ENCODE data around the gene ABTB2.

ABTB2 gene

DNA sequence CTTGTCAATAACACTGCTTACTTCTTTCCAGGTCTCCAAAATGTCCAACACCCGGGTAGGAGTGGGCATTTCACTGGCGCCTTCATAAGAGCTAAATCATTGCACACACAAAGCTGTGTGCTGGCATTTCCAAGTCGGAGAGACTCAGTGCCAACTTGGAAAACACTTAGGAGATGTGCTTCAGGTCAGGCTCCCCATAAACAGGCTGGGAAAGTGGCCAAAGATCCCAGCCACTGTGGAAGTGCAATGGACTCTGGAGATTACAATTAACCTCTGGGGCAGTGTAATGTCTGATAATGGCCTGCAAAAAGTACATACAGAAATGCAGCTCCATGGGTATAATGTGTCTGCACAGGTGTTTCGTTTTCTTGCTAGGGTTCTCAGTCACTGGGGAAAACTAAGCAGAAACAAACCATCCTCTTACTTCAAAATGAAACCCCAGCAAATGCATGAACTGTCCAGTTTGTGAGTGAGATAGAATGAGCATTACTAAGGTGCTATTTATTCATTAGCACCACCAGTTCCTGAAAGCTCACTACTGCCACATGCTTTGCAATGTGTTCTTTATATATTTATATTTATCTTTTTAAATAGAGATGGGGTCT, 79.0 kb downstream of the ABTB2 start:
- no peak for DNase-seq

DNA sequence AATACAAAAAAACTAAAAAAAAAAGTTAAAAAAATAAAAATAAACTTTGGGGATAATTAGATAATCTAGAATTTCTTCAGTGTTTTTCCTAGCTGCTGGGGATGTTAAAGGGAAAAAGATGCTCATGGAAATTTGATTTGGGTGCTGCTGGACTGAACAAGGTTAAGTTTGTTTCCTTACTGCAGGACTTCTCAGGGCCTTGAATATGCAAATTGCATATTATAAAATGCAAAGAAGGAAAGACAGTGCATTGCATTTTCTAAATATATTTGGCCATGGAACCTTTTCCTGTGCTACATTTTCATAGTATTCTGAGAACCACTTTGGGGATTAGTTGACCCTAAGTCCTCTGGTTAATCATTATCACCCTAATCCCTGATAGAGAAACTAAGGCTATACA, 79.6 kb downstream of the ABTB2 start:
- DNase-seq: no peak

DNA sequence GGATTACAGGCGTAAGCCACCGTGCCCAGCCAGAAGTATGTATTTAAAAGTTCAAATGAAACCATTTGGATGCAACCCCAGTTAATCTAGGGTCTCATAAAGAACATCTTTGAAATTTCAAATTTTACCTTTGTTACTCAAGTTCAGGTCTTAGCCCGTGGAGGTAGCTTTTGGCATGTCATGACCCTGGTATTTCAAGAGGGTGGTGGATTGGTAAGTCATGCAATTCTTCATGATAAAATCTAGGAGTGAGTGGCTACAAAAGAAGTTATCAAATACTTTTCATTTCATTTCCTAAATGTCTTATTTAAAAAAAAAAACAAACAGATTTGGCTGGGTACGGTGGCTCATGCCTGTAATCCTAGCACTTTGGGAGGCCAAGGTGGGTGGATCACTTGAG, 80.6 kb downstream of the ABTB2 start:
- DNase-seq: no peak

DNA sequence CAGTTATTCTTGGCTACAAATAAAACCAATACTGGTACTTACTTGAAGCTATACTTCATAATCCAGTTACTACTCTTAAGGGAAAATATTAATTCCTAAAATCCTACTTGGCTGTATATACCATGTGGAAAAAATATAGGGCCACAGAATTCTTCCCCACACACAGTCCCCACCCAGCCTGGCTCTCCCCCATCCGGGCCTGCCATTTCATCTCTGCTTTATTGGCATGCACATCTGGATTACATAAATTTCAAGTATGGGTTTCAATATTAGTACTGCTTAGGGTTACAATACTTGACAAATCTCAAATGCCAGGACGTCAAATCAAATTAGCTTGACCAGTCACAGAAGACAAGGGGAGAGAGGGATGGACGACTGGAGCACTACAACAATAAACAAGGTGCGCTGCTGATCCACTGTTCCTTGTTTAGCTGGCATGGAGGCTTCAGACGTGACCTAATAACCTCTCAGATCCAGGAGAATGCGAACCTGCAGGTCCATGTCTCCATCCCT, 81.4 kb downstream of the ABTB2 start:
- no peak for DNase-seq

DNA sequence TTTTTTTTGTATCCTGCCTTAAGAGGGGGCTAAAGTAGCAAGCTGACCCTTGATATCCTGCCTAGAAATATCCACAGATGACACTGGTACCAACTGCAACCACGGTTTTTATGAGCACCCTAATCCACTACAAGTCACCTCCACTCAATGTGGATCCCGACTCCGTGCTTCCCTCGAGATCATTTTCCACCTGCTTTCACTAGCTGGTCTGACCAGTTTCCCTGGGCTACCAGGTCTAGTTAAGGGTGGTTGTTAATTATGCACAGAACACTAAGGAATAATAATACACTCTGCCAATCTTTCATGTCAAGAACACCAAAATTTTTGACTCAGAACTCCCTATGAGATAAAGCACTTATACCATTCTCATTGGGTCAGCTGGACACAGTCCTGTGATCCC, 82.3 kb downstream of the ABTB2 start:
- DNase-seq: no peak

DNA sequence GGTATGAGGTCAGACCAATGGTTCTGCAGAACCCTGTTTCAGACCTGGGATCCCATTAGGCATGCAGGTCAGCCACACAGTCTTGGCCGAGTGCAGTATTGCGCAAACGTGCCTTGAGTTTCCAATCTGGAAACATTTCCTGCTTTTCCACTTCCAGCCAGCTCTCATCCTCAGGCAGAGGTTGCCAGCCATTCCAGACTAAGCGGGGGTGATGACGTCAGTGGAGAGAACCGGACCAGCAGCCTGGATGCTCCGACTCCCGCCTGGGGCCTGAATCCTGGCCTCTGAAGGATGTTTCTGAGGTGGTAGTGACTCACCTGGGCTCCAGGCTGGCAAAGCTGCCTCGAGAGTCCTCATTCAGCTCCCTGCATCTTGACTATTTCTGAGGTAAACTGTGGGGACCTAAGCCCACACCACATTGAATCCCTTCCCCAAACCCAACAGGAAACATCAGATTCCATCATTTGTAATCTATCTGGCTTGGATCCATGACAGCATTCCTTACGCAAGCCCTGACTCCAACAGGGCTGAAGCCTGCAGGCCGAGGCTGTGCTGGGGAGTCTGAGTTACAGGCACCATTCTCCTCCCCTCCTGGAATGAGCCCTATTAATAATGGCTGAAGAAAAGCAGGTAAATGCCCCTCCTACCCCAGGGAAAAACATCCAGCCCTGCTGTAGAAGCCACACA, 83.0 kb downstream of the ABTB2 start:
- no peak for DNase-seq

DNA sequence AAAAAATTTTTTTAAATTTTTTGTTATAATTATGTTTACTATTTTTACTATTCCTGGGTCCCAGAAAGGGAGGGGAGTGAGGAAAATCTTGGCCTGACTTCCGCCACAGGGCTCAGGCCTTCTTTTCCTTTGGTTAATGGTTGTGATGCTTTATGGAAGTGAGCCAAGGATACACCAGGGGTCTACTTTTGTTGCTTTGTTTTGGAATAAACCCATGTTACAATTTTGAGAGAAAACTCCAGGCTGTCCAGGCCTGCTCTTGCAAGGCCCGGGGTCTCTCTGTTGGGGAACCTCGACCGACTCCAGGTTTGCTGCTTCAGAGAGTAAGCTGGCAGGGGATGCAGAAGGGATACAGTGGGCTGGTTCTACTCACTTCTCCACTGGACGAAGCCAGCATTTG, 84.7 kb downstream of the ABTB2 start:
- no peak for DNase-seq

DNA sequence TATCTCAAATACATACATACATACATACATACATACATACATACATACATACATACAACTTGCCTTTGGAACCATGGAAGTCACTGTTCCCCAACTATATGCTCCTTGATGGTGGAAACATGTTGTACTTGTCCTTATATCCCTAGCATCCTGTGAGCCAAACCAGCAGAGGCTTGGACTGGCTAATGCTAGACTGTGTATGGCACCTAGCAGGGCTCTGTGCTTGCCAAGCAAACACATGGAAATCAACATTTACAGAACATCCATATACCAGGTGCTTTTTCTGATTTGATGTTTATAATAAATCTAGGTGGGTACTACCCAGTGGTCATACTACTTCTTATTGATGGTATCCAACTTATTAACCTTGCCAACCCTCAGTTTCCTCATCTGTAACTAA, 86.1 kb downstream of the ABTB2 start:
- DNase-seq: no peak

DNA sequence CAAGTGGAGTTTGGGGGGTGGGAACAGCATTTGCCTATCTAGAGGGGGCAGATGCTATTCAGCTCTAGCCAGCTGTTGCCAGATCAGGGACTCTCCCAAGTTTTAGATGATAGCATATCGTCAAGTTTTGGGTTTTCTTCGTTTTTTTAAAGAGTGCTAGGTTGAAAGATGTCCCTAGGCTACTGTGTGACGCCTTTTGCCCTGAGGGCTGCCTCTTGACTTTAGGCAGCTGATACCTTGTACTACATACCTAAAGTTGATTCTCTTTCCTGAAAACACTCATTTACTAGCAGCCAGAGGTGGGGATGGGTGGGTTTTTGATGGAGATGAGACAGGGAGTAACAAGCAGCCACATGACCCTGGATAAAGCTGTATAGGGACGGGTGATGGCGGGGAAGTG, 87.1 kb downstream of the ABTB2 start:
- DNase-seq: no peak

DNA sequence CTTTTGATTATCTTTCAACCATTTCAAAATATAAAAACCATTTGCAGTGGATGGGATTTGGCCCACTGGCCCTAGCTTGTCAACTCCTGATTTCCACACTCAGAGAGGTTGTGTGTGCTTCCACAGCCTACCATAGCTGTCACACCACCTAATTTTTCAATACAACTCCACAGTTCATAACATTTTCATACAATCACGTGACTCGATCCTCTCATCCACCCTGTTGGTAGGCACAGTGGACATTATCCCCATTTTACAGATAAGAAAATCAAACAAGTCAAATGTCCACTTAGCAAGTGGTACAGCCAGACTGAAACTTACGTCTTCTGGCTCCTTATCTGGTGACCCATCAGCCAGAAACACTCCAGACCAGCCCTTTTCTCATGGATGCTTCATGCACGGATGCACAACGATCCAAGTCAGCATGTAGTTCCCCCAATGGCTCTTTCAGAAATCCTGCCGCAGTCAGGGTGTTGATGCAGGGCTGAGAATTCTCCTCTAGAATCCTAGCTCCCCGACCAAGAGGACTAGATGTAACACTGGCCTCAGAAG, 88.0 kb downstream of the ABTB2 start:
- DNase-seq: no peak

DNA sequence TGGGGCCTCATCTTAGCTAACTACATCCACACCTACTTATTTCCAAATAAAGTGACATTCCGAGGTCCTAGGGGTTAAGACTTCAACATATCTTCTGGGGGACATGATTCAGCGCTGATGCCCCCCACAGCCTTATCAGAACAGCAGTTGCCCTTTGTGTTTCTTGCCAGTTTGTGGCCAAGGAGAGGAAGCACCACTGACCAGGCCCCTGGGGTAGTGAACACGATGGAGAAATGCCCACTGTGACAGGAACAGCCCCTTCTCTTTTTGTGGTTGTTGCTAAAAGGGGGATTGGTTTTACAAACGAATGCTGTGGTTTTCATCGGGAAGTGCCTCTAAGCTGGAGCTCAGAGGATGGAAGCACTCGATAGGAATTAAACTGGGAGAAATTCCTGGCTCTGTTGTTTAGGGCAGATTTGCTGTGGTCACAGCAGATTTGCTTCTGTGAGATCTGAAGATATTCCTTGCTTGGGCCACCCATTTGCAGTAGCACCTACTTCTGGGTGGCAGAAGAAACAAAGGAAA, 88.8 kb downstream of the ABTB2 start:
- DNase-seq: no peak

DNA sequence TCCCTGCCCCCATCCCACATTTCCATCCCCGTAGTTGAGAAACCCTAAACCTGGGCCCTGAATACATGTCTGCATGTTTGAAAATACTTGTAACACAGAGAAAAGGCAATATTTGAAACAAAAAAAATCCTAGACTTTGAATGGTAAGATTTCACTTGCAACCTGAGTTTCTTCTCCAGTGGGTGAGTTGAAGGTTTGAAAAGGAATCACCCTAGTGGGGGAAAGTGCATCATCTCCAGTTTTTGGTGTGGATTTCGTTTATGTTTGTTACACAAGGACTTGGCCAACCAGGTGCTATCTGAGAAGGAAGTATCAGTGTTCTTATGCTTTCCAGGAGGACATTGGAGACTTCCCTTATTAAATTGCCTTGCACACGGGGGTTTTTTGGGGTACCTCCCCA, 90.4 kb downstream of the ABTB2 start:
- DNase-seq: no peak

GRCh38 chr11:34267013-34267412, 90.8 kb downstream of the ABTB2 start:
- DNase-seq: no peak

DNA sequence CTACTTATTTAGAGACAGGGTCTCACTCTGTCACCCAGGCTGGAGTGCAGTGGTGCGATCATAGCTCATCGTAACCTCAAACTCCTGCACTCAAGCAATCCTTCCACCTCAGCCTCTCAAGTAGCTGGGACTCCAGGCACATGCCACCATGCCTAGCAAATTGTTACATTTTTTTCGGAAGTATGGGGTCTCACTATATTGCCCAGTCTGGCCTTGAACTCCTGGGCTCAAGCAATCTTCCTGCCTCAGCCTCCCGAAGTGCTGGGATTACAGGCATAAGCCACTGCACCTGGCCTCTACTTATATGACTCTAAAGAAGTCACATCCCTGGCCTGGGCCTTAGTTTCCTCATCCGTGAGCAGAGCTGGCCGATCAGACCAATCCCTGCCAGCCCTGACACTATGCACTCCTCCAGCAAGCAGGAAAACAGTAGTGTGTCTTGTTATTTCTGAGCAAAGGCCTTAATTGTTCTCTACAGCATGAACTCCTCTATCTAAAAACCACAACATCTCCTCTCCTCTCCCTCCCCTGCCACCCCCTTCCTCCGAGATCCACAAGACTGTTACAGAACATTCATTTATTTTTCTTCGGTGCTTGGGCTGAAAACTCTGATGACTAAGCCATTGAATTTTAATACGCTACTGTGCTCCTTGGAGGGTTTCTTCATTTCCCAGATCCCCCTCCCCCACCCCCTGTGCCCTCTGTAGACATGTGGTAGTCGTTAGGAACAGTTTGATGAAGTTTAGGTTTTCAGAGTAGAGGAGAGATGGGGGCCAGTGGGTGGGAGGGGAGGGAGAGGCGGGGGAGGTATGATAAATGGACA, 91.5 kb downstream of the ABTB2 start:
- no peak for DNase-seq

- no peak for DNase-seq
Measured at GRCh38 chr11:34264303-34265110, 93.3 kb downstream of the ABTB2 start.

- DNase-seq: no peak
Measured at GRCh38 chr11:34263441-34264091, 94.2 kb downstream of the ABTB2 start.

- no peak for DNase-seq
Measured at GRCh38 chr11:34262531-34263081, 95.2 kb downstream of the ABTB2 start.

- no peak for DNase-seq
Measured at GRCh38 chr11:34261820-34262219, 96.0 kb downstream of the ABTB2 start.

DNA sequence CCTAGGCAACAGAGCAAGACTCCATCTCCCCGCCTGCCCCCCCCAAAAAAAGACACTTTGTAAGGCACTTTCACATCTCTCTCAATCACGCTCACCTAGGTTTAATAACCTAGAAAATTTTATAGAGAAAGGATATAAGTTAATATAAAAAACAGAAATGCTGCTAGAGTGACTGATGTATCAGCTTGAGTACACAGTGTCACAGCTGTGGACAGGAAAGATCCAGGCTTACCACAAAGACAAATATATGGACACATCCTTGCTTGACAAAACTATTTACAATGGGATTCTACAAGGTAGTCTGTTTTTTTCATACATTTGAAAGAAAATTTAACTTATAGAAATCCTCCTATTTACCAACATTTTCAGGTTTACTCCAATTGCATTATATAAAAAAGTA, 96.7 kb downstream of the ABTB2 start:
- no peak for DNase-seq

GRCh38 chr11:34260072-34260575, 97.7 kb downstream of the ABTB2 start:
- no peak for DNase-seq

- DNase-seq: no peak
Measured at GRCh38 chr11:34259087-34259486, 98.7 kb downstream of the ABTB2 start.
